Spleen (tissue), 11 donors: ENCODE data around the gene GRM8. TPM values are rescaled to one million over a fixed set of nuclear protein-coding genes. Genes with fewer than 3 reads are reported as not detected.

Source experiments
- DNase-seq: peaks from one replicate; pipeline ENCODE4 v3.0.0-alpha.2; 2020
- H3K27ac ChIP-seq, 8 donors: fragments of 200-600 bp; sonication (generic) in 7 of 8; 1 replicate in 4 of 8; 2 replicates in 4 of 8; pipeline versions ENCODE4 v1.5.0 to v1.8.0; 2016 to 2021; ENCODE audit warnings: inconsistent platforms in 4 of 8, mild to moderate bottlenecking in 4 of 8, moderate library complexity in 1 of 8
- H3K27me3 ChIP-seq, 7 donors: fragments of 200-600 bp; sonication (generic) in 6 of 7; replicated peaks in 1 of 7; 1 replicate in 4 of 7; 2 replicates in 3 of 7; pipeline versions ENCODE4 v1.5.0 to v1.8.0; 2016 to 2021; ENCODE audit warnings: inconsistent platforms in 3 of 7, mild to moderate bottlenecking in 1 of 7
- H3K36me3 ChIP-seq, 6 donors: fragments of 200-600 bp; sonication (generic) in 5 of 6; 1 replicate in 4 of 6; 2 replicates in 2 of 6; pipeline versions ENCODE4 v1.5.0 to v1.8.0; 2016 to 2021; ENCODE audit warnings: inconsistent platforms in 2 of 6
- H3K4me1 ChIP-seq, 6 donors: fragments of 200-600 bp; sonication (generic) in 5 of 6; 1 replicate in 3 of 6; 2 replicates in 3 of 6; pipeline versions ENCODE4 v1.5.0 to v1.8.0; 2016 to 2021; ENCODE audit warnings: inconsistent platforms in 3 of 6
- H3K4me3 ChIP-seq, 8 donors: fragments of 200-600 bp; sonication (generic) in 7 of 8; 1 replicate in 4 of 8; 2 replicates in 4 of 8; pipeline versions ENCODE4 v1.5.0 to v1.8.0; 2016 to 2021; ENCODE audit warnings: inconsistent platforms in 4 of 8, mild to moderate bottlenecking in 4 of 8, moderate library complexity in 2 of 8
- H3K9me3 ChIP-seq, 8 donors: fragments of 200-600 bp; sonication (generic) in 7 of 8; 1 replicate in 4 of 8; 2 replicates in 4 of 8; pipeline versions ENCODE4 v1.5.0 to v1.8.0; 2016 to 2021; ENCODE audit warnings: inconsistent platforms in 4 of 8
- POLR2A ChIP-seq, 3 donors: fragments of 450-650 bp; IDR thresholded peaks; one replicate each; pipeline ENCODE4 v1.5.1; 2017; ENCODE audit warnings: antibody characterized with exemption in 3 of 3, mild to moderate bottlenecking in 1 of 3
- POLR2AphosphoS5 ChIP-seq, 3 donors: sonication (generic); formaldehyde crosslinking; IDR thresholded peaks; one replicate each; pipeline ENCODE4 v1.5.1; 2017; ENCODE audit warnings: antibody characterized with exemption in 3 of 3
- WGBS, 5 donors: extraction: QIAGEN DNeasy Blood & Tissue Kit in 3 of 5; methylation state at CpG; one replicate each; pipeline versions ENCODE4 v1.1.5 to v1.1.7; 2013 to 2018; 5-methylcytosine and 5-hydroxymethylcytosine counted together
- intact Hi-C: fragments of 100-400 bp; cut with DNase I; formaldehyde crosslinking; loops from one replicate; pipeline ENCODE4 v1.15.0; 2023; ENCODE audit warnings: low total_unique reads
- polyA plus RNA-seq, 3 donors: library from polyadenylated mRNA; stranded (reverse); fragments of 200-250 nt; gene quantifications; one replicate each; pipeline ENCODE4 v1.2.1, GENCODE V29; 2013
- total RNA-seq, 7 donors: library from RNA; depleted of rRNA in 3 of 7; stranded (reverse); fragments of >200 nt in 3 of 7; fragmentation: NEBNext Ultra II Directional in 4 of 7; extraction: Animal tissue kit (Norgen Biotek cat#: 25700) in 4 of 7; gene quantifications; one replicate each; pipeline versions ENCODE4 v1.1.0 to v1.2.1, GENCODE V29; 2016 to 2021
- TF ChIP-seq, protein P1 (sequence below), 11 experiments: fragments of 200-600 bp in 7 of 11; fragments of 450-650 bp in 4 of 11; sonication (generic) in 4 of 11; IDR thresholded peaks in 8 of 11; conservative IDR thresholded peaks in 3 of 11; 1 replicate in 7 of 11; 2 replicates in 4 of 11; pipeline versions ENCODE4 v1.4.0 to v1.8.0; 2016 to 2021; ENCODE audit warnings: antibody characterized with exemption in 11 of 11, inconsistent platforms in 4 of 11, mild to moderate bottlenecking in 1 of 11
- donor health status: healthy with polysubstance abuse.
- donor health status: DM: no; HTN: no; CAD: no; lungs with moderate emphysema.
- donor health status: DM: no; HTN: no; CAD: no.
- donor health status: Bipolar disorder and iron deficiency.
- donor health status: healthy.
- donor health status: DM: no; HTN: no; CAD: no.
- donor health status: DM: yes; HTN: yes; CAD: no.

The GRM8 gene
- total and polyA plus RNA-seq, 10 donors: 0.30 to 0.60 TPM; not detected in 8

DNA sequence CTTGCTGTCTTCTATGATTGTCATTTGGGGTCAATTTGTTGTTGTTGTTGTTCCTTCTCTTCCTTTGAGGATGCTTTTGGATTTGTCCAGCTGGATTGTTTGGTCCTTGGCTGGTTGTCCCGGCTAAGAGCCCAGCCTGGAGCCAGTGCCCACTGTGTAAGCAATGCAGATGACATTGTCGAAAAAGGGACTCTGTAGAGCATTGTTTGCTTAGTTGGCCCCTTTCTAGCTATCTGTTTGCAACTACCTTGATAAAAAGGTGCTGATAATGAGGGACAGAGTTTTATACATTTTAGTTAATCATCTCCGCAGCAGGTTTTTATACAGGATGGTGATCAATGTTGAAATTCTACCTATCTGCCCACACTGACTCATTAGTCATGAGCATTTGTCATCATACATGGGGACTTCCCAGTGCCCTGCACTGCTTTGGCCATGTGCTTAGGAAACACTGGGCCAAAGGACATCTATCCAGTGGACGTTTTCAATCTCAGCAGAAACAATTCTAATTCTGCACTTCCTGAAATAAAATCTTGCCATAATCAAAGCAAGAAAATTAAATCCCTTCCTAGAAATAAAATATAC lies 311.9 kb downstream of the GRM8 start:
- Histone ChIP-seq H3K27me3 (no peaks in the 10 kb centered on the region), H3K27ac (no peak overlapping the region), H3K4me3 (no peak overlapping the region), H3K4me1 (no peaks in the 10 kb centered on the region), H3K9me3 (no peaks in the 10 kb centered on the region), H3K36me3 (no peaks in the 10 kb centered on the region)
- intact Hi-C loops: no loop called here
- no peak for TF ChIP-seq POLR2AphosphoS5 (IDR thresholded peaks at IDR 0.05)
- TF ChIP-seq POLR2A (IDR thresholded peaks at IDR 0.05): no peak
- TF ChIP-seq, protein P1, sequence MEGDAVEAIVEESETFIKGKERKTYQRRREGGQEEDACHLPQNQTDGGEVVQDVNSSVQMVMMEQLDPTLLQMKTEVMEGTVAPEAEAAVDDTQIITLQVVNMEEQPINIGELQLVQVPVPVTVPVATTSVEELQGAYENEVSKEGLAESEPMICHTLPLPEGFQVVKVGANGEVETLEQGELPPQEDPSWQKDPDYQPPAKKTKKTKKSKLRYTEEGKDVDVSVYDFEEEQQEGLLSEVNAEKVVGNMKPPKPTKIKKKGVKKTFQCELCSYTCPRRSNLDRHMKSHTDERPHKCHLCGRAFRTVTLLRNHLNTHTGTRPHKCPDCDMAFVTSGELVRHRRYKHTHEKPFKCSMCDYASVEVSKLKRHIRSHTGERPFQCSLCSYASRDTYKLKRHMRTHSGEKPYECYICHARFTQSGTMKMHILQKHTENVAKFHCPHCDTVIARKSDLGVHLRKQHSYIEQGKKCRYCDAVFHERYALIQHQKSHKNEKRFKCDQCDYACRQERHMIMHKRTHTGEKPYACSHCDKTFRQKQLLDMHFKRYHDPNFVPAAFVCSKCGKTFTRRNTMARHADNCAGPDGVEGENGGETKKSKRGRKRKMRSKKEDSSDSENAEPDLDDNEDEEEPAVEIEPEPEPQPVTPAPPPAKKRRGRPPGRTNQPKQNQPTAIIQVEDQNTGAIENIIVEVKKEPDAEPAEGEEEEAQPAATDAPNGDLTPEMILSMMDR (IDR thresholded peaks at IDR 0.05 in 8 of 11, conservative IDR thresholded peaks at IDR 0.05 in 3 of 11): no peak
- WGBS, 5 donors: 68 to 76% (median 72%) methylated on average over 4 of the region's 4 CpGs
- no peak for DNase-seq

DNA sequence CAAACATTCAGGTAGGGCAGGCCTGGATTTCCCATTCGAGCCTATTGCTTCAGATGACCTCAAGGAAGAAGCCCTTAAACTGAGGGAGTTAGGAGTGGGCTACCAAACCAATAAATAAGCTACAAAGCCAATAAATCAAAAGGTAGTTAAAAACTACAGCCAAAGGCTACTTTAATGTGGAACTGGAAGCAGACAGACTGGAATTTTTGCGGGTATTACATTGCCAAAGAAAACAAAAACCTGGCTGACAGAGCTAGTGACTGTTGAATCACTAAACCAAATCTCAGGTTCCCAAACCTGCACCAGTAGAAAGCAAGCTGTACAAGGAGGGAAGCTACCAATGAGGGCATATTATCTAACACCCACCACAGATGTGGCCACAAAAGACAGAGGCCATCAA lies 315.6 kb downstream of the GRM8 start:
- Histone ChIP-seq H3K27ac (no peak overlapping the region), H3K27me3 (no peaks in the 10 kb centered on the region), H3K4me3 (no peak overlapping the region), H3K9me3 (no peaks in the 10 kb centered on the region), H3K4me1 (no peaks in the 10 kb centered on the region), H3K36me3 (no peaks in the 10 kb centered on the region)
- WGBS, 5 donors: 53 to 77% (median 61%) methylated on average over 2 of the region's 2 CpGs
- intact Hi-C loops: no loop called here
- TF ChIP-seq POLR2A (IDR thresholded peaks at IDR 0.05) (no peak), POLR2AphosphoS5 (IDR thresholded peaks at IDR 0.05) (no peak)
- TF ChIP-seq, protein P1 (IDR thresholded peaks at IDR 0.05 in 8 of 11, conservative IDR thresholded peaks at IDR 0.05 in 3 of 11): no peak
- DNase-seq: no peak

- no peak overlapping the region for H3K4me3 ChIP-seq
- DNase-seq: no peak
- H3K27ac ChIP-seq: no peak overlapping the region
- TF ChIP-seq, protein P1 (IDR thresholded peaks at IDR 0.05 in 8 of 11, conservative IDR thresholded peaks at IDR 0.05 in 3 of 11): no peak
- TF ChIP-seq POLR2A (IDR thresholded peaks at IDR 0.05): no peak
- no peak for TF ChIP-seq POLR2AphosphoS5 (IDR thresholded peaks at IDR 0.05)
- no peaks in the 10 kb centered on the region for H3K36me3 ChIP-seq
- H3K9me3 ChIP-seq: no peaks in the 10 kb centered on the region
- no peaks in the 10 kb centered on the region for H3K4me1 ChIP-seq
- no peaks in the 10 kb centered on the region for H3K27me3 ChIP-seq
- intact Hi-C loops: no loop called here
Observed at GRCh38 chr7:126931581-126931980, 321.2 kb downstream of the GRM8 start.

DNA sequence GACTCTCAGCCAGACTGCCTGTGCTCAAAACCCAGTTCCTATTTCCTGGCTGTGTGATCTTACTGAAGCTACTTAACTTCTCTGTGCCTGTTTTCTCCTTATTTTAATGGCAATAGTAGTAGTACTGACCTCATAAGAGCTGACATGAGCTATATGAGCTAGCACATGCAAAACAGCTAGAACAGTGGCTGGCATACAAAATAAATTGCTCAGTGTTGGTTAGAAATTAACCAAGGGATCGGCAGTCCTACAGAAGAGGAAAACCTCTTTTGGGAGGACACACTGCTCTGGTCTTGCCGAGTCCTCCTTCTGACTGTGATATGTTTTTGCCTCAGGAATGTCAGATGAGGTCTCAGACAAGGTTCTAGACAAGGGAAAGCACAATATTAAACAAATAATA lies 322.6 kb downstream of the GRM8 start:
- Histone ChIP-seq H3K36me3 (no peaks in the 10 kb centered on the region), H3K27ac (no peak overlapping the region), H3K4me1 (no peaks in the 10 kb centered on the region), H3K27me3 (no peaks in the 10 kb centered on the region), H3K9me3 (no peaks in the 10 kb centered on the region), H3K4me3 (no peak overlapping the region)
- intact Hi-C loops: no loop called here
- DNase-seq: no peak
- TF ChIP-seq POLR2AphosphoS5 (IDR thresholded peaks at IDR 0.05): no peak
- no peak for TF ChIP-seq POLR2A (IDR thresholded peaks at IDR 0.05)
- TF ChIP-seq, protein P1 (IDR thresholded peaks at IDR 0.05 in 8 of 11, conservative IDR thresholded peaks at IDR 0.05 in 3 of 11): no peak
- WGBS, 5 donors: 68 to 88% (median 80%) methylated on average over 2 of the region's 2 CpGs
